Endothelial cell of umbilical vein (primary cell): ENCODE measurements around the gene DUSP3.

Experiments
- CTCF ChIP-seq, 2 donors: IDR thresholded peaks; 1 replicate in 1 of 2; 2 replicates in 1 of 2; pipeline ENCODE4 v1.5.1; 2011; ENCODE audit warnings: low read length in 2 of 2, mild to moderate bottlenecking in 2 of 2, moderate library complexity in 2 of 2, control low read depth in 1 of 2, inconsistent platforms in 1 of 2, low read depth in 1 of 2; ENCODE audit not compliant: insufficient read depth in 1 of 2; ENCODE audit errors: extremely low read depth in 1 of 2
- EZH2 ChIP-seq: IDR thresholded peaks from 2 replicates; pipeline ENCODE4 v1.6.1; 2012; ENCODE audit warnings: borderline replicate concordance, low read depth, mild to moderate bottlenecking, moderate library complexity, low read length, inconsistent platforms; ENCODE audit not compliant: severe bottlenecking
- FOS ChIP-seq: IDR thresholded peaks from 2 replicates; pipeline ENCODE4 v1.6.1; 2011; ENCODE audit warnings: mild to moderate bottlenecking, low read length, moderate library complexity, borderline replicate concordance; ENCODE audit not compliant: insufficient read depth
- GATA2 ChIP-seq: IDR thresholded peaks from 2 replicates; pipeline ENCODE4 v1.7.0; 2011; ENCODE audit warnings: low read depth, mild to moderate bottlenecking, moderate library complexity, mixed read lengths, low read length; ENCODE audit not compliant: insufficient read length, insufficient read depth
- JUN ChIP-seq: IDR thresholded peaks from 2 replicates; pipeline ENCODE4 v1.6.1; 2011; ENCODE audit warnings: borderline replicate concordance, low read depth; ENCODE audit not compliant: insufficient read length, insufficient read depth
- MAX ChIP-seq: IDR thresholded peaks from 2 replicates; pipeline ENCODE4 v1.6.1; 2011; ENCODE audit not compliant: insufficient read depth, insufficient read length
- MYC ChIP-seq: IDR thresholded peaks from one replicate; pipeline ENCODE4 v1.6.1; 2011; ENCODE audit warnings: mild to moderate bottlenecking, low read depth, low read length
- POLR2A ChIP-seq: IDR thresholded peaks from 2 replicates; pipeline ENCODE4 v1.6.1; 2012; ENCODE audit warnings: low read depth, mild to moderate bottlenecking, control low read depth, low read length
- POLR2AphosphoS5 ChIP-seq: IDR thresholded peaks from 2 replicates; pipeline ENCODE4 v1.6.1; 2012; ENCODE audit warnings: low read depth, mild to moderate bottlenecking, control low read depth, low read length, moderate library complexity; ENCODE audit not compliant: insufficient read depth

GRCh38 chr17:43757171-43757660, 21.6 kb downstream of the DUSP3 start:
- no peak for TF ChIP-seq CTCF (IDR thresholded peaks at IDR 0.05; ENCODE audit: extremely low read depth in 1 of 2, insufficient read depth in 1 of 2, low read depth in 1 of 2, low read length in 2 of 2)
- no peak for TF ChIP-seq POLR2AphosphoS5
- TF ChIP-seq POLR2A = no peak
- no peak for TF ChIP-seq EZH2
- no peak for TF ChIP-seq MAX
- no peak for TF ChIP-seq MYC
- no peak for TF ChIP-seq JUN
- no peak for TF ChIP-seq FOS
- TF ChIP-seq GATA2 = no peak
